Ishikawa (cell line): ENCODE data around the gene ANKRD44.

Experiments used
- CEBPB ChIP-seq: IDR thresholded peaks from 2 replicates; pipeline ENCODE4 v1.6.1; 2012
- CREB1 ChIP-seq: IDR thresholded peaks from 2 replicates; pipeline ENCODE4 v1.6.1; 2012; ENCODE audit warnings: low read depth
- EGR1 ChIP-seq: IDR thresholded peaks from 2 replicates; pipeline ENCODE4 v1.6.1; 2012
- EP300 ChIP-seq: IDR thresholded peaks from 2 replicates; pipeline ENCODE4 v1.6.1; 2012; ENCODE audit warnings: borderline replicate concordance
- FOXM1 ChIP-seq: IDR thresholded peaks from 2 replicates; pipeline ENCODE4 v1.6.1; 2012; ENCODE audit warnings: low read depth, borderline replicate concordance
- MAX ChIP-seq: IDR thresholded peaks from 2 replicates; pipeline ENCODE4 v1.6.1; 2012
- NFIC ChIP-seq: IDR thresholded peaks from 2 replicates; pipeline ENCODE4 v1.6.1; 2012
- RAD21 ChIP-seq: IDR thresholded peaks from 2 replicates; pipeline ENCODE4 v1.6.1; 2012; ENCODE audit warnings: low read depth
- REST ChIP-seq: IDR thresholded peaks from 2 replicates; pipeline ENCODE4 v1.6.1; 2012; ENCODE audit warnings: low read depth, mild to moderate bottlenecking
- TAF1 ChIP-seq: IDR thresholded peaks from 2 replicates; pipeline ENCODE4 v1.6.1; 2012; ENCODE audit warnings: low read depth, mild to moderate bottlenecking
- TCF12 ChIP-seq: IDR thresholded peaks from 2 replicates; pipeline ENCODE4 v1.6.1; 2012; ENCODE audit warnings: low read depth
- TEAD4 ChIP-seq: IDR thresholded peaks from 2 replicates; pipeline ENCODE4 v1.6.1; 2012
- USF1 ChIP-seq: IDR thresholded peaks from 2 replicates; pipeline ENCODE4 v1.6.1; 2012
- YY1 ChIP-seq: IDR thresholded peaks from 2 replicates; pipeline ENCODE4 v1.6.1; 2012; ENCODE audit warnings: low read depth
- ZBTB7A ChIP-seq: IDR thresholded peaks from 2 replicates; pipeline ENCODE4 v1.6.1; 2012; ENCODE audit warnings: low read depth

Gene ANKRD44

GRCh38 chr2:197237291-197238042 is 73.1 kb downstream of the ANKRD44 start:
- TF ChIP-seq NFIC: no peak

- TF ChIP-seq ZBTB7A (no peak), NFIC (no peak), EP300 (no peak), MAX (no peak), TAF1 (no peak), EGR1 (no peak), CREB1 (no peak), CEBPB (no peak), USF1 (no peak), REST (no peak), YY1 (no peak), RAD21 (no peak), TCF12 (no peak), FOXM1 (no peak), TEAD4 (no peak)
These were observed 73.8 kb downstream of the ANKRD44 start for GRCh38 chr2:197236816-197237215.

GRCh38 chr2:197236159-197236558 is 74.4 kb downstream of the ANKRD44 start:
- TF ChIP-seq EGR1 (no peak), TEAD4 (no peak), TAF1 (no peak), CEBPB (no peak), ZBTB7A (no peak), EP300 (no peak), REST (no peak), CREB1 (no peak), USF1 (no peak), TCF12 (no peak), FOXM1 (no peak), MAX (no peak), RAD21 (no peak), NFIC (no peak), YY1 (no peak)

GRCh38 chr2:197235711-197236110 is 74.9 kb downstream of the ANKRD44 start:
- TF ChIP-seq EGR1: no peak

- no peak for TF ChIP-seq ZBTB7A
These were observed 75.8 kb downstream of the ANKRD44 start for GRCh38 chr2:197234671-197235191.

GRCh38 chr2:197233473-197233872 is 77.1 kb downstream of the ANKRD44 start:
- TF ChIP-seq ZBTB7A (no peak), RAD21 (no peak), USF1 (no peak), CREB1 (no peak)

GRCh38 chr2:197232010-197232409 is 78.6 kb downstream of the ANKRD44 start:
- no peak for TF ChIP-seq TEAD4
- no peak for TF ChIP-seq REST
- no peak for TF ChIP-seq FOXM1
- no peak for TF ChIP-seq NFIC
- TF ChIP-seq YY1: no peak
- TF ChIP-seq TCF12: no peak
- TF ChIP-seq CEBPB: no peak
- TF ChIP-seq EP300: no peak
- TF ChIP-seq USF1: no peak
- TF ChIP-seq TAF1: no peak
- TF ChIP-seq ZBTB7A: no peak
- no peak for TF ChIP-seq RAD21
- no peak for TF ChIP-seq MAX
- TF ChIP-seq CREB1: no peak
- no peak for TF ChIP-seq EGR1
